Lower leg skin (tissue), 4 donors: ENCODE data around the gene BLTP2. TPM values are rescaled to one million over a fixed set of nuclear protein-coding genes. Genes with fewer than 3 reads are reported as not detected.

Experiments used
- DNase-seq, 2 donors: peaks; one replicate each; pipeline ENCODE4 v3.0.0-alpha.2; 2019; ENCODE audit warnings: low spot score in 2 of 2
- H3K4me3 ChIP-seq: fragments of 200-600 bp; sonication (generic); 2 replicates; pipeline ENCODE4 v1.5.1; 2017; ENCODE audit warnings: mild to moderate bottlenecking, low read depth; ENCODE audit not compliant: poor library complexity, severe bottlenecking
- POLR2A ChIP-seq, 2 donors: fragments of 450-650 bp; IDR thresholded peaks; one replicate each; pipeline ENCODE4 v1.6.1; 2016 to 2017; ENCODE audit warnings: antibody characterized with exemption in 2 of 2, mild to moderate bottlenecking in 1 of 2, moderate library complexity in 1 of 2
- WGBS, 2 donors: methylation state at CpG; one replicate each; pipeline ENCODE4 v1.1.5; 2018; 5-methylcytosine and 5-hydroxymethylcytosine counted together
- intact Hi-C: fragments of 100-400 bp; cut with DNase I; formaldehyde crosslinking; loops from one replicate; pipeline ENCODE4 v1.15.0; 2023; ENCODE audit warnings: low total_unique reads
- total RNA-seq, 4 donors: library from RNA; depleted of rRNA; stranded (reverse); fragments of >200 nt; gene quantifications; one replicate each; pipeline ENCODE4 v1.1.0, GENCODE V29; 2016
- TF ChIP-seq, protein P1 (sequence below), 3 donors: fragments of 450-650 bp; IDR thresholded peaks; one replicate each; pipeline ENCODE4 v1.5.1; 2016; ENCODE audit warnings: antibody characterized with exemption in 3 of 3, mild to moderate bottlenecking in 3 of 3, moderate library complexity in 2 of 3

BLTP2 gene
- 10 to 100 TPM; 51.0 to 93.7 (median 83.7) TPM for total RNA-seq

DNA sequence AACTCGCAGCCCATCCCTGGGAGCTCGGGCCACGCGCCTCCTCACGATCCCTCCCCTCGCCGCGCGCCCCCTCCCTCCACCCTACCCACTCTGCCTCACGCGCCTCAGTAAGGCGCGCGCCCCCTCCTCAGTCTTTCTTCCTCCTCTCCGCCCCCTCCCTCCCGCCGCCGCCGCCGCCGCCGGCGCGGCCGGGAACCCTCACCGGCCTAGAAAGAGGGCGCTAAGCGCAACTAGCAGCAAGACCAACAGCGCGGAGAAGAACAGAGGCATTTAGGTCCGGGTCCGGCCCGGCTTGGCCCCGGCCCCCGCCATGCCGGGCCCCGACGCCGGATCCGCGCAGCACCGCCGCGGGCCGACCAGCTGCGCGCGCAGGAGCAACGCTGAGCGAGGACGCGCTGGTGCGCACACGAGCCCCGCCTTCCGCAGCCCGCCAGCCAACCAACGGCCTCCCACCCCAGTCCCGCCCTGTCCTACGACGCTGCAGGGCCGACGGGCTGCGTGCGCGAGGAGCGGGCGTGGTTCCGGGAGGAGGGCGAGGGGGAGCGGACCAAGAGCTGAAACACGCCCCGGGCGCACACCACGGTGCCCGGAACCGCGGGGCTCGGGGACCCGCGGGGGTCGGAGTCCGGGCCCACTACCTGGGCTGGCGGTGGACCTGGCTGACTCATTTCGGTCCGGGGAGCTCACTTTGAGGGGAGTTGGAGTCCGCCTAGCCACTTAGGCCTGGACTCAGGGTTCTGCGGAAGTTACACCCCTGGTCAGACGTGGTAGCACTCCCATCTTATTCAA lies at the start of gene BLTP2:
BLTP2 (minus strand) TSS at position 372 of the 789 bp plus-strand sequence; CDS start at position 270, 102 bp downstream.
- TF ChIP-seq POLR2A (IDR thresholded peaks at IDR 0.05): no peak
- TF ChIP-seq, protein P1, sequence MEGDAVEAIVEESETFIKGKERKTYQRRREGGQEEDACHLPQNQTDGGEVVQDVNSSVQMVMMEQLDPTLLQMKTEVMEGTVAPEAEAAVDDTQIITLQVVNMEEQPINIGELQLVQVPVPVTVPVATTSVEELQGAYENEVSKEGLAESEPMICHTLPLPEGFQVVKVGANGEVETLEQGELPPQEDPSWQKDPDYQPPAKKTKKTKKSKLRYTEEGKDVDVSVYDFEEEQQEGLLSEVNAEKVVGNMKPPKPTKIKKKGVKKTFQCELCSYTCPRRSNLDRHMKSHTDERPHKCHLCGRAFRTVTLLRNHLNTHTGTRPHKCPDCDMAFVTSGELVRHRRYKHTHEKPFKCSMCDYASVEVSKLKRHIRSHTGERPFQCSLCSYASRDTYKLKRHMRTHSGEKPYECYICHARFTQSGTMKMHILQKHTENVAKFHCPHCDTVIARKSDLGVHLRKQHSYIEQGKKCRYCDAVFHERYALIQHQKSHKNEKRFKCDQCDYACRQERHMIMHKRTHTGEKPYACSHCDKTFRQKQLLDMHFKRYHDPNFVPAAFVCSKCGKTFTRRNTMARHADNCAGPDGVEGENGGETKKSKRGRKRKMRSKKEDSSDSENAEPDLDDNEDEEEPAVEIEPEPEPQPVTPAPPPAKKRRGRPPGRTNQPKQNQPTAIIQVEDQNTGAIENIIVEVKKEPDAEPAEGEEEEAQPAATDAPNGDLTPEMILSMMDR (IDR thresholded peaks at IDR 0.05): no peak
- WGBS, 2 donors: 1% methylated on average over 37 to 53 of the region's 89 CpGs
- peak; percentile 93 to 99 for DNase-seq
- intact Hi-C loops: no loop called here
- peak within 1 kb of the TSS; percentile 99 for H3K4me3 ChIP-seq

DNA sequence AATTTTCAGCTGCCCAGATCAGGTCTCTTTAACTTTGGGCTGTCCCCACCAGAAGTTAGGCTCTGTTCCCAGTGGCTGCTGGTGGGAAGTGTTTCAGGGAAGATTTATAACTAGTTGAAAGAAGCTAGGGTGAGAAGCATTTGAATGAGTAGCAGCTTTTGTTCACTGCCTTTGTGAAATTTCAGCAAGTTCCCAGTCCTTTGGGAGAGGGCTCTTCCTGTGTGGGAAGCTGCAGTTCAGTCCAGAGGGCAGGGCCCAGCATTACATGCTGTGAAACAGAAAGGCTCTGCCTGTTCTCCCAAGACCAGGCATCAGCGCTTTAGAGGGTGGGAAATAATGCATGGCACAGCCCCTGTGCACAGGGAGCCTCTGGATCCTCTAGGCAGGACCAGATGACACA lies 48.9 kb upstream of the BLTP2 start:
- TF ChIP-seq POLR2A (IDR thresholded peaks at IDR 0.05): no peak
- TF ChIP-seq, protein P1 (IDR thresholded peaks at IDR 0.05): no peak
- 53 to 93% methylated on average over 1 of the region's 1 CpG for WGBS, 2 donors
- no peak for DNase-seq
- H3K4me3 ChIP-seq: no peak overlapping the region
- intact Hi-C loops: no loop called here

DNA sequence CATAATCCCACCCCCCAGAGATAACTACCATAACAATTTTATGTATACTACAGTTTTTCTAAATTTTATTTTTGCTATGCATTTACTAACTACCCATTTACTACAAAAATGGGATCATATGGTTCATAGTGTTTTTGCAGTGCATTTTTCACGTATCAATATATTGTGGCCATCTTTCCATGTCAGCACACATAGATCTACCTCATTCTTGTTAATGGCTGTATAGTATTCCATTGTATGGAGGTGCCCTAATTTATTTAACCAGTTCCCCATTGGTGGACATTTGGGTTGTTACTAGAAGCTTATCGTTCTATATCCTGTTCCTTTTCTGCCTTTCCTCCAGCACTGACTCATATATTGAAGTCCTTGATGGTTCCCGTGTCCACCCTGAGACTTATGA lies 44.1 kb upstream of the BLTP2 start:
- WGBS, 2 donors: 96 to 98% methylated on average over 3 of the region's 3 CpGs
- TF ChIP-seq POLR2A (IDR thresholded peaks at IDR 0.05): no peak
- TF ChIP-seq, protein P1 (IDR thresholded peaks at IDR 0.05): no peak
- DNase-seq: no peak
- intact Hi-C loops: no loop called here
- no peak overlapping the region for H3K4me3 ChIP-seq

DNA sequence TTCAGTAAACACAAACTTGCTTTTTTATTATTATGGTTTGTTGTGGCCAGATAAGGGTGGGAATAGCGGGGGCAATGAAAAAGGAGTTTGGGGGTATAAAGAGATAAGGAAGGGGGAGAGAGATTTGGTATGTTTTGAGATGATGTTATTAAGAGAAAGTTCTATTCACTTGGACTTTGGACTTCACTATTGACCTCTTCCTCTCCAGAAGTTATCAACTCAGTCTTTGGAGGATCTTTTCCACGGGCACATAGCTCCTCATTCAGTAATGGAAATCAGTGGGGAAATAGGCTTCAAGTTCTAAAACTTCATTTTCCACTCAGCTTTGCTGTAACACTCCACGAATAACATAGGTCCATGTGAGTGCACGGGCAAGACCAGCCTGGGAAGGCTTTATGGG lies 43.5 kb upstream of the BLTP2 start:
- intact Hi-C loops: no loop called here
- TF ChIP-seq POLR2A (IDR thresholded peaks at IDR 0.05): no peak
- TF ChIP-seq, protein P1 (IDR thresholded peaks at IDR 0.05): no peak
- no peak overlapping the region for H3K4me3 ChIP-seq
- WGBS, 2 donors: 97 to 98% methylated on average over 4 of the region's 4 CpGs
- DNase-seq: no peak

DNA sequence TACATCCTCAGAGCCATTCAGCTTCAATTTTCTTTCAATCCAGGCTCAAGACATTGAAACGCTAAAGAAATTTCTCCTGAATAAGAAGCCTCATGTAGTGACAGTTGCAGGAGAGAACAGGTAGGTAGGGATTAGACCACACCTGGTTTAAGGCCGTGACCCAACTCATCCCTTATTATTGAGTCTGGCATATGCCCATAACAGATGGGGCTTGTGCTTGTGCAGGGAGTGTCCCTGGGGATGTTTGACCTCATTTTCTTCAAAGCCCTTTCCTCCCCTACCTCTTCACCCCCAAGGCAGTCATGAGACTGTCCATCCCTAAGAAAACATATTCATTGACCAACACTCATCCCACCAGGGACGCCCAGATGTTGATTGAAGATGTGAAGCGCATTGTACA lies 41.3 kb upstream of the BLTP2 start:
- no peak overlapping the region for H3K4me3 ChIP-seq
- WGBS, 2 donors: 74 to 80% methylated on average over 4 of the region's 4 CpGs
- no peak for DNase-seq
- intact Hi-C loops: no loop called here
- TF ChIP-seq, protein P1 (IDR thresholded peaks at IDR 0.05): no peak
- TF ChIP-seq POLR2A (IDR thresholded peaks at IDR 0.05): no peak
